GM18861 (cell line): ENCODE results near the gene COQ10A.
"Not testable (repeated sequence)": the region's sequence is repeated elsewhere in the genome, so short reads cannot be mapped to it uniquely, and the experiment has no call there.

Experiments
- ATAC-seq: cut with Tn5 transposase; IDR thresholded peaks from one replicate; pipeline ENCODE4 v1.9.1; 2021; ENCODE audit not compliant: unreplicated experiment

Gene COQ10A

GRCh38 chr12:56242986-56243385, 23.8 kb upstream of the COQ10A start:
- no peak for ATAC-seq

GRCh38 chr12:56243731-56244181, 23.0 kb upstream of the COQ10A start:
- no peak for ATAC-seq

GRCh38 chr12:56244494-56244893, 22.2 kb upstream of the COQ10A start:
- ATAC-seq, result no peak

- ATAC-seq, result no peak
Measured at GRCh38 chr12:56247923-56248322, 18.8 kb upstream of the COQ10A start.

- no peak for ATAC-seq
Measured at GRCh38 chr12:56248711-56249110, 18.0 kb upstream of the COQ10A start.

GRCh38 chr12:56252649-56253048, 14.1 kb upstream of the COQ10A start:
- no peak for ATAC-seq

- ATAC-seq, result no peak
Measured at GRCh38 chr12:56253091-56253490, 13.7 kb upstream of the COQ10A start.

- ATAC-seq, result no peak
Measured at GRCh38 chr12:56255671-56256070, 11.1 kb upstream of the COQ10A start.

- no peak for ATAC-seq
Measured at GRCh38 chr12:56256326-56256960, 10.3 kb upstream of the COQ10A start.

GRCh38 chr12:56257071-56257470, 9.7 kb upstream of the COQ10A start:
- no peak for ATAC-seq

- no peak for ATAC-seq
Measured at GRCh38 chr12:56257491-56258067, 9.2 kb upstream of the COQ10A start.

GRCh38 chr12:56258068-56258819, 8.5 kb upstream of the COQ10A start, which contains the start of gene ANKRD52:
Gene ANKRD52 (minus strand): TSS chr12:56258384. CDS start chr12:56258269, 115 bp downstream.
- ATAC-seq, result peak; percentile 86

GRCh38 chr12:56258820-56259183, 7.9 kb upstream of the COQ10A start:
- no peak for ATAC-seq

GRCh38 chr12:56260380-56260779, 6.4 kb upstream of the COQ10A start:
- no peak for ATAC-seq

- ATAC-seq, result no peak
Measured at GRCh38 chr12:56260921-56261320, 5.8 kb upstream of the COQ10A start.

- ATAC-seq, result no peak
Measured at GRCh38 chr12:56261503-56262232, 5.1 kb upstream of the COQ10A start.

- not testable (repeated sequence) for ATAC-seq
Measured at GRCh38 chr12:56262955-56263354, 3.8 kb upstream of the COQ10A start.

- not testable (repeated sequence) for ATAC-seq
Measured at GRCh38 chr12:56266068-56266692, 562 bp upstream of the COQ10A start.

- peak; percentile 11 for ATAC-seq
Measured at GRCh38 chr12:56267443-56268071, 815 bp downstream of the COQ10A start.

- no peak for ATAC-seq
Measured at GRCh38 chr12:56271031-56271430, 4.3 kb downstream of the COQ10A start.
